Measurements from ENCODE around the gene ANKLE2. TPM values are rescaled to one million over a fixed set of nuclear protein-coding genes. Genes with fewer than 3 reads are reported as not detected.
A peak's percentile ranks its signal among the peaks of the same experiment; 100 is the strongest.
"Not testable (repeated sequence)": the region's sequence is repeated elsewhere in the genome, so short reads cannot be mapped to it uniquely, and the experiment has no call there.

Gene ANKLE2
- total and polyA plus RNA-seq, 4 donors, result 8.4 to 24.1 (median 15.4) TPM

DNA sequence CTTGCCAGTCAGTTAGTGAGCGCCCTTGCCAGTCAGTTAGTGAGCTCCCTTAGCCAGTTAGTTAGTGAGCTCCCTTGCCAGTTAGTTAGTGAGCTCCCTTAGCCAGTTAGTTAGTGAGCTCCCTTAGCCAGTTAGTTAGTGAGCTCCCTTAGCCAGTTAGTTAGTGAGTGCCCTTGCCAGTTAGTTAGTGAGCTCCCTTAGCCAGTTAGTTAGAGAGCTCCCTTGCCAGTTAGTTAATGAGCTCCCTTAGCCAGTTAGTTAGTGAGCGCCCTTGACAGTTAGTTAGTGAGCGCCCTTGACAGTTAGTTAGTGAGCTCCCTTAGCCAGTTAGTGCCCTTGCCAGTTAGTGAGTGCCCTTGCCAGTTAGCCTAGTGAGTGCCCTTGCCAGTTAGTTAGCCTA is 66.7 kb downstream of the ANKLE2 start:
- peak overlapping the region; percentile 19 to 53 for H3K27ac ChIP-seq (ENCODE audit: low read depth in 1 of 2, low read length in 2 of 2)
- peaks cover under 1 to 33% (median 16%) of the 10 kb centered on the region in 4 donors for H3K4me1 ChIP-seq (ENCODE audit: control insufficient read depth in 4 of 4, insufficient read depth in 4 of 4, low read length in 3 of 4)
- DNase-seq (ENCODE audit: low spot score); H3K4me3 ChIP-seq (ENCODE audit: low read depth in 1 of 3, low read length in 3 of 3); H3K9me3 ChIP-seq (ENCODE audit: control insufficient read depth in 4 of 4, low read length in 3 of 4); H3K9ac ChIP-seq (ENCODE audit: low read depth in 1 of 2, low read length in 2 of 2); H3K27me3 ChIP-seq (ENCODE audit: control insufficient read depth in 4 of 4, insufficient read depth in 4 of 4, low read length in 3 of 4): not testable (repeated sequence)
- H3K36me3 ChIP-seq (ENCODE audit: control insufficient read depth in 4 of 4, insufficient read depth in 3 of 4, low read depth in 1 of 4, low read length in 3 of 4), result peaks cover 6 to 22% (median 15%) of the 10 kb centered on the region in 4 donors
- 97% methylated on average over 3 of the region's 3 CpGs for WGBS

GRCh38 chr12:132692030-132692429 is 69.6 kb downstream of the ANKLE2 start:
- H3K27me3 ChIP-seq (ENCODE audit: control insufficient read depth in 4 of 4, insufficient read depth in 4 of 4, low read length in 3 of 4); DNase-seq (ENCODE audit: low spot score); H3K9me3 ChIP-seq (ENCODE audit: control insufficient read depth in 4 of 4, low read length in 3 of 4); H3K27ac ChIP-seq (ENCODE audit: low read depth in 1 of 2, low read length in 2 of 2); H3K4me3 ChIP-seq (ENCODE audit: low read depth in 1 of 3, low read length in 3 of 3); H3K9ac ChIP-seq (ENCODE audit: low read depth in 1 of 2, low read length in 2 of 2): not testable (repeated sequence)
- peaks cover 2 to 27% (median 18%) of the 10 kb centered on the region in 4 donors for H3K4me1 ChIP-seq (ENCODE audit: control insufficient read depth in 4 of 4, insufficient read depth in 4 of 4, low read length in 3 of 4)
- WGBS, result 82% methylated on average over 3 of the region's 3 CpGs
- H3K36me3 ChIP-seq (ENCODE audit: control insufficient read depth in 4 of 4, insufficient read depth in 3 of 4, low read depth in 1 of 4, low read length in 3 of 4), result peaks cover 2 to 15% (median 11%) of the 10 kb centered on the region in 4 donors

DNA sequence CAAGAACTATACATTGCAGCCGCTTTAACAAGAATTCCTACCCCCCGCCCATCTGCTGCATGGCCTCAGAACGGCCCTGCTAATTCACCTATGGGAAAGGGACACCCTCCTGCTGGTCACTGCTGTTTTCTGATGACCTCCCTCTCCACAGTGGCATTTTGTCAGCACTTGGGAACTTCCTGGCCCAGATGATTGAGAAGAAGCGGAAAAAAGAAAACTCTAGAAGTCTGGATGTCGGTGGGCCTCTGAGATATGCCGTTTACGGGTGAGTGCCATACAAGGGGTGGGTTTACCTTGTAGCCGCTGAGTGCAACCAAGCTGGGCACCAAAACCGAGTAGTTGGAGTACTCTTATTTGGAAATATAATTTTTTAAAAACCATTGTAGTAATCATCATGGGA is 71.5 kb downstream of the ANKLE2 start:
- Histone ChIP-seq H3K9ac (ENCODE audit: low read depth in 1 of 2, low read length in 2 of 2) (no peak overlapping the region), H3K4me1 (ENCODE audit: control insufficient read depth in 4 of 4, insufficient read depth in 4 of 4, low read length in 3 of 4) (peaks cover 2 to 29% (median 21%) of the 10 kb centered on the region in 4 donors), H3K27me3 (ENCODE audit: control insufficient read depth in 4 of 4, insufficient read depth in 4 of 4, low read length in 3 of 4) (no peaks in the 10 kb centered on the region), H3K9me3 (ENCODE audit: control insufficient read depth in 4 of 4, low read length in 3 of 4) (no peaks in the 10 kb centered on the region), H3K27ac (ENCODE audit: low read depth in 1 of 2, low read length in 2 of 2) (no peak overlapping the region), H3K36me3 (ENCODE audit: control insufficient read depth in 4 of 4, insufficient read depth in 3 of 4, low read depth in 1 of 4, low read length in 3 of 4) (peaks cover 0 to 8% (median 5%) of the 10 kb centered on the region in 4 donors), H3K4me3 (ENCODE audit: low read depth in 1 of 3, low read length in 3 of 3) (no peak overlapping the region)
- no peak for DNase-seq (ENCODE audit: low spot score)
- WGBS, result 86% methylated on average over 9 of the region's 9 CpGs
- TF ChIP-seq JUND (IDR thresholded peaks at IDR 0.05) (no peak), CTCF (IDR thresholded peaks at IDR 0.05; ENCODE audit: low read depth, low read length, missing input control) (no peak), HNF4G (IDR thresholded peaks at IDR 0.05) (no peak), FOXA2 (IDR thresholded peaks at IDR 0.05) (no peak), RAD21 (IDR thresholded peaks at IDR 0.05) (no peak), RXRA (IDR thresholded peaks at IDR 0.05) (no peak), TAF1 (conservative IDR thresholded peaks at IDR 0.05) (no peak)
- TF ChIP-seq, protein P1, sequence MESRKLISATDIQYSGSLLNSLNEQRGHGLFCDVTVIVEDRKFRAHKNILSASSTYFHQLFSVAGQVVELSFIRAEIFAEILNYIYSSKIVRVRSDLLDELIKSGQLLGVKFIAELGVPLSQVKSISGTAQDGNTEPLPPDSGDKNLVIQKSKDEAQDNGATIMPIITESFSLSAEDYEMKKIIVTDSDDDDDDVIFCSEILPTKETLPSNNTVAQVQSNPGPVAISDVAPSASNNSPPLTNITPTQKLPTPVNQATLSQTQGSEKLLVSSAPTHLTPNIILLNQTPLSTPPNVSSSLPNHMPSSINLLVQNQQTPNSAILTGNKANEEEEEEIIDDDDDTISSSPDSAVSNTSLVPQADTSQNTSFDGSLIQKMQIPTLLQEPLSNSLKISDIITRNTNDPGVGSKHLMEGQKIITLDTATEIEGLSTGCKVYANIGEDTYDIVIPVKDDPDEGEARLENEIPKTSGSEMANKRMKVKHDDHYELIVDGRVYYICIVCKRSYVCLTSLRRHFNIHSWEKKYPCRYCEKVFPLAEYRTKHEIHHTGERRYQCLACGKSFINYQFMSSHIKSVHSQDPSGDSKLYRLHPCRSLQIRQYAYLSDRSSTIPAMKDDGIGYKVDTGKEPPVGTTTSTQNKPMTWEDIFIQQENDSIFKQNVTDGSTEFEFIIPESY (IDR thresholded peaks at IDR 0.05), result no peak
- TF ChIP-seq, protein P2, sequence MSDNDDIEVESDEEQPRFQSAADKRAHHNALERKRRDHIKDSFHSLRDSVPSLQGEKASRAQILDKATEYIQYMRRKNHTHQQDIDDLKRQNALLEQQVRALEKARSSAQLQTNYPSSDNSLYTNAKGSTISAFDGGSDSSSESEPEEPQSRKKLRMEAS (IDR thresholded peaks at IDR 0.05), result no peak
- TF ChIP-seq, protein P3, sequence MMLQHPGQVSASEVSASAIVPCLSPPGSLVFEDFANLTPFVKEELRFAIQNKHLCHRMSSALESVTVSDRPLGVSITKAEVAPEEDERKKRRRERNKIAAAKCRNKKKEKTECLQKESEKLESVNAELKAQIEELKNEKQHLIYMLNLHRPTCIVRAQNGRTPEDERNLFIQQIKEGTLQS (IDR thresholded peaks at IDR 0.05), result no peak
